ENCODE measurements around the gene ZNF670.

DNA sequence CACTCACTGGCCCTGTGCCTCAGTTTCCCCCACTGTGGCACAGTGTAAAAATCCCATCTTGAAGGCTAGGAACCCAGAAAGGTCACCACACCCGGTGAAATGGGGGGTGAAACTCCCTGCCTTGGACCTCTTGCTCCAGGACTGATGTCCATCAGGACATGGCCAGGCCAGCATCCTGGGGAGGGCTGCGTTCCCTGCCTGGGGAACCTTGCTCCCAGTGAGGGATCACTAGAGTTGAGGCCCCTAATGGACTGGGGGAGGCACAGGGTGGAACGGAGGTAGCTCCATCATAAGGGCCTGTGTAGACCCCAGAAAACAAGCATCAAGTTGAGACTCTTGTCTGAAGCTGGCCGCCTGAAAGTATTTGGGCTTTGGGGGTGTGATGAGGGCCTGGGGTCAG is 10.4 kb upstream of the ZNF670 start:
- TF ChIP-seq, protein P1, sequence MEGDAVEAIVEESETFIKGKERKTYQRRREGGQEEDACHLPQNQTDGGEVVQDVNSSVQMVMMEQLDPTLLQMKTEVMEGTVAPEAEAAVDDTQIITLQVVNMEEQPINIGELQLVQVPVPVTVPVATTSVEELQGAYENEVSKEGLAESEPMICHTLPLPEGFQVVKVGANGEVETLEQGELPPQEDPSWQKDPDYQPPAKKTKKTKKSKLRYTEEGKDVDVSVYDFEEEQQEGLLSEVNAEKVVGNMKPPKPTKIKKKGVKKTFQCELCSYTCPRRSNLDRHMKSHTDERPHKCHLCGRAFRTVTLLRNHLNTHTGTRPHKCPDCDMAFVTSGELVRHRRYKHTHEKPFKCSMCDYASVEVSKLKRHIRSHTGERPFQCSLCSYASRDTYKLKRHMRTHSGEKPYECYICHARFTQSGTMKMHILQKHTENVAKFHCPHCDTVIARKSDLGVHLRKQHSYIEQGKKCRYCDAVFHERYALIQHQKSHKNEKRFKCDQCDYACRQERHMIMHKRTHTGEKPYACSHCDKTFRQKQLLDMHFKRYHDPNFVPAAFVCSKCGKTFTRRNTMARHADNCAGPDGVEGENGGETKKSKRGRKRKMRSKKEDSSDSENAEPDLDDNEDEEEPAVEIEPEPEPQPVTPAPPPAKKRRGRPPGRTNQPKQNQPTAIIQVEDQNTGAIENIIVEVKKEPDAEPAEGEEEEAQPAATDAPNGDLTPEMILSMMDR (IDR thresholded peaks at IDR 0.05) = no peak
- TF ChIP-seq EZH2phosphoT487 (IDR thresholded peaks at IDR 0.05) (no peak), EZH2 (IDR thresholded peaks at IDR 0.05) (no peak)
